AG04449 (cell line): ENCODE results near the gene HEMK1.
A peak's percentile ranks its signal among the peaks of the same experiment; 100 is the strongest.

Experiments used
- CTCF ChIA-PET: fragments of 350-600 bp; formaldehyde crosslinking; extraction: SDS; loops from one replicate; lab custom pipeline; 2021; ENCODE audit warnings: antibody characterized with exemption; lab: Yijun Ruan, JAX
- POLR2A ChIA-PET: fragments of 400-600, 350-600 bp; formaldehyde crosslinking; extraction: SDS; loops from one replicate; lab custom pipeline; 2020; ENCODE audit warnings: antibody characterized with exemption, inconsistent platforms; lab: Yijun Ruan, JAX
- DNase-seq: peaks from one replicate; pipeline ENCODE4 v3.0.0-alpha.2; 2010; ENCODE audit warnings: low read depth, low spot score
- H3K4me3 ChIP-seq: 2 replicates; pipeline ENCODE4 v1.5.1; 2011; ENCODE audit warnings: low read depth, mild to moderate bottlenecking, control low read depth, low read length
- CTCF ChIP-seq: IDR thresholded peaks from one replicate; pipeline ENCODE4 v1.5.1; 2011; ENCODE audit warnings: mild to moderate bottlenecking, moderate library complexity, low read length, control low read depth, inconsistent platforms; ENCODE audit not compliant: insufficient read depth; ENCODE audit errors: missing control alignments

The HEMK1 gene

GRCh38 chr3:50599115-50599715, 29.9 kb downstream of the HEMK1 start:
- no peak for TF ChIP-seq CTCF
- DNase-seq = no peak
- ChIA-PET POLR2A (no interaction called here), CTCF (interaction anchor here (0.9 to 11.2 kb wide), 5 partner anchors 8 to 57 kb away, joined by 3 to 173 read pairs (median 3); partner anchors contain the start of genes C3orf18, CISH, HEMK1 and MAPKAPK3)
- no peak overlapping the region for H3K4me3 ChIP-seq

- CTCF ChIA-PET = interaction anchor here (10.4 to 11.2 kb wide), 2 partner anchors 15 to 29 kb away, joined by 111 to 173 read pairs; partner anchors contain the start of genes C3orf18, CISH, HEMK1 and MAPKAPK3
- no peak overlapping the region for H3K4me3 ChIP-seq
- POLR2A ChIA-PET = no interaction called here
- no peak for DNase-seq
- TF ChIP-seq CTCF = no peak
Observed at GRCh38 chr3:50599716-50600118, 30.4 kb downstream of the HEMK1 start.

- POLR2A ChIA-PET = interaction anchor here (2.0 to 2.4 kb wide), 2 partner anchors 12 to 30 kb away, joined by 13 to 18 read pairs; partner anchors contain the start of genes CISH and HEMK1
- no peak for TF ChIP-seq CTCF
- H3K4me3 ChIP-seq = no peak overlapping the region
- CTCF ChIA-PET = interaction anchor here (2.4 to 11.2 kb wide), 3 partner anchors 14 to 29 kb away, joined by 8 to 173 read pairs (median 111); partner anchors contain the start of genes C3orf18, CISH, HEMK1 and MAPKAPK3
- DNase-seq = no peak
Observed at GRCh38 chr3:50600141-50600753, 30.9 kb downstream of the HEMK1 start.

GRCh38 chr3:50600841-50601591, 31.7 kb downstream of the HEMK1 start:
- ChIA-PET CTCF (interaction anchor here (0.9 to 11.2 kb wide), 6 partner anchors 8 to 50 kb away, joined by 3 to 173 read pairs (median 6); partner anchors contain the start of genes C3orf18, CISH, HEMK1 and MAPKAPK3), POLR2A (interaction anchor here (0.7 to 2.4 kb wide), 6 partner anchors 11 to 784 kb away, joined by 4 to 18 read pairs (median 4); partner anchors contain the start of genes CISH, HEMK1 and MANF)
- H3K4me3 ChIP-seq = peak overlapping the region; percentile 30
- no peak for TF ChIP-seq CTCF
- peak; percentile 94 for DNase-seq

- TF ChIP-seq CTCF = no peak
- POLR2A ChIA-PET = interaction anchor here (1.1 to 2.4 kb wide), 4 partner anchors 9 to 35 kb away, joined by 4 to 18 read pairs (median 9); partner anchors contain the start of genes C3orf18, CISH and HEMK1
- no peak for DNase-seq
- CTCF ChIA-PET = interaction anchor here (0.9 to 11.2 kb wide), 9 partner anchors 10 to 786 kb away, joined by 3 to 173 read pairs (median 4); partner anchors contain the start of genes C3orf18, CISH, CYB561D2 and HEMK1
- no peak overlapping the region for H3K4me3 ChIP-seq
Observed at GRCh38 chr3:50602595-50603191, 33.4 kb downstream of the HEMK1 start.
